ENCODE results near the gene CHST12. TPM values are rescaled to one million over a fixed set of nuclear protein-coding genes. Genes with fewer than 3 reads are reported as not detected.

Gene CHST12
- total and polyA plus RNA-seq, 10 of the 15 experiments (the other 5 are each of a cell fraction or from before 2014, with no cell fraction given): 0.05 to 14.2 (median 3.3) TPM

- no peaks in the 10 kb centered on the region for H3K79me2 ChIP-seq (ENCODE audit: control insufficient read depth, insufficient read depth, low read length)
- RAD21 ChIA-PET (ENCODE audit: unreplicated experiment): no interaction called here
- H3K4me3 ChIP-seq: no peak overlapping the region
- H3K27ac ChIP-seq (ENCODE audit: control insufficient read depth, insufficient read depth): no peak overlapping the region
- TF ChIP-seq CBX5 (IDR thresholded peaks at IDR 0.05; ENCODE audit: low read depth): no peak
- no peak for TF ChIP-seq MTA2 (IDR thresholded peaks at IDR 0.05; ENCODE audit: low read depth)
- TF ChIP-seq TCF12 (IDR thresholded peaks at IDR 0.05; ENCODE audit: low read depth, low read length): no peak
- no peak for TF ChIP-seq SIN3A (IDR thresholded peaks at IDR 0.05; ENCODE audit: low read depth, low read length)
- TF ChIP-seq RFX5 (IDR thresholded peaks at IDR 0.05; ENCODE audit: low read depth, low read length): no peak
- DNase-seq (ENCODE audit: low read depth, low spot score) (no peak), FAIRE-seq (no peak), ATAC-seq (no peak)
- BruUV-seq (replicated peaks): no TSS peak
- H3K36me3 ChIP-seq (ENCODE audit: control insufficient read depth in 2 of 2, insufficient read depth in 2 of 2, low read length in 1 of 2): no peaks in the 10 kb centered on the region
- H3K4me1 ChIP-seq (ENCODE audit: control insufficient read depth, insufficient read depth, low read length): no peaks in the 10 kb centered on the region
- H3K9me3 ChIP-seq (replicated peaks; ENCODE audit: control insufficient read depth, insufficient read depth, low read length): no peaks in the 10 kb centered on the region
- 0 out of 2 replicates have a peak, but pooled peaks cover 3% of the 10 kb centered on the region for H4K20me1 ChIP-seq (ENCODE audit: control insufficient read depth, insufficient read depth)
- CTCF ChIA-PET: no interaction called here
- POLR2A ChIA-PET: no interaction called here
- 57% methylated on average over 10 of the region's 10 CpGs for WGBS (ENCODE audit: insufficient coverage, insufficient replicate concordance, low lambda C conversion rate, missing lambda C conversion rate)
- SMC1A ChIA-PET (ENCODE audit: uncharacterized antibody, unreplicated experiment): interaction anchor here (0.8 kb wide), 1 partner anchor 9 kb away, joined by 3 read pairs; no protein-coding TSS in a partner anchor
- no peak overlapping the region for H3K4me2 ChIP-seq (ENCODE audit: control insufficient read depth, insufficient read depth)
- no peak overlapping the region for H2AFZ ChIP-seq (ENCODE audit: control insufficient read depth, low read depth, low read length)
- in situ Hi-C loops (cut with MboI) (no loop called here), intact Hi-C loops (cut with micrococcal nuclease; ENCODE audit: unreplicated experiment) (no loop called here)
- no peak overlapping the region for H3K9ac ChIP-seq (ENCODE audit: control insufficient read depth, insufficient read depth, low read length)
- H3K27me3 ChIP-seq (replicated peaks in 1 of 2; ENCODE audit: control insufficient read depth in 2 of 2, insufficient read depth in 2 of 2, low read length in 1 of 2): no peaks in the 10 kb centered on the region
Measured at GRCh38 chr7:2445047-2445446, 41.6 kb downstream of the CHST12 start.

GRCh38 chr7:2445898-2446555, 42.6 kb downstream of the CHST12 start:
- no peaks in the 10 kb centered on the region for H3K36me3 ChIP-seq (ENCODE audit: control insufficient read depth in 2 of 2, insufficient read depth in 2 of 2, low read length in 1 of 2)
- BruUV-seq (replicated peaks): no TSS peak
- FAIRE-seq (no peak), DNase-seq (ENCODE audit: low read depth, low spot score) (no peak), ATAC-seq (no peak)
- in situ Hi-C loops (cut with MboI): no loop called here
- H3K4me1 ChIP-seq (ENCODE audit: control insufficient read depth, insufficient read depth, low read length): no peaks in the 10 kb centered on the region
- H2AFZ ChIP-seq (ENCODE audit: control insufficient read depth, low read depth, low read length): no peak overlapping the region
- no peaks in the 10 kb centered on the region for H4K20me1 ChIP-seq (ENCODE audit: control insufficient read depth, insufficient read depth)
- no peaks in the 10 kb centered on the region for H3K27me3 ChIP-seq (replicated peaks in 1 of 2; ENCODE audit: control insufficient read depth in 2 of 2, insufficient read depth in 2 of 2, low read length in 1 of 2)
- ChIA-PET POLR2A (no interaction called here), CTCF (interaction anchor here (0.6 kb wide), 1 partner anchor 150 kb away, joined by 3 read pairs; no protein-coding TSS in a partner anchor), SMC1A (ENCODE audit: uncharacterized antibody, unreplicated experiment) (no interaction called here), RAD21 (ENCODE audit: unreplicated experiment) (no interaction called here)
- no peak overlapping the region for H3K4me3 ChIP-seq
- no peak overlapping the region for H3K9ac ChIP-seq (ENCODE audit: control insufficient read depth, insufficient read depth, low read length)
- H3K4me2 ChIP-seq (ENCODE audit: control insufficient read depth, insufficient read depth): no peak overlapping the region
- 88% methylated on average over 18 of the region's 21 CpGs for WGBS (ENCODE audit: insufficient coverage, insufficient replicate concordance, low lambda C conversion rate, missing lambda C conversion rate)
- intact Hi-C loops (cut with micrococcal nuclease; ENCODE audit: unreplicated experiment): no loop called here
- H3K9me3 ChIP-seq (replicated peaks; ENCODE audit: control insufficient read depth, insufficient read depth, low read length): no peaks in the 10 kb centered on the region
- no peaks in the 10 kb centered on the region for H3K79me2 ChIP-seq (ENCODE audit: control insufficient read depth, insufficient read depth, low read length)
- H3K27ac ChIP-seq (ENCODE audit: control insufficient read depth, insufficient read depth): no peak overlapping the region
- TF ChIP-seq RBBP5 (conservative IDR thresholded peaks at IDR 0.05) (no peak), NR2C1 (IDR thresholded peaks at IDR 0.05) (no peak), KDM1A (IDR thresholded peaks at IDR 0.05; ENCODE audit: borderline replicate concordance) (no peak), ZBTB40 (IDR thresholded peaks at IDR 0.05; ENCODE audit: borderline replicate concordance) (no peak), ZZZ3 (IDR thresholded peaks at IDR 0.05; ENCODE audit: control insufficient read depth, insufficient read length, low read depth) (no peak), POLR2AphosphoS5 (IDR thresholded peaks at IDR 0.05; ENCODE audit: low read length) (no peak), MTA2 (IDR thresholded peaks at IDR 0.05; ENCODE audit: low read depth) (no peak)

All from GM12878 (cell line).